ENCODE results near the gene STK10. TPM values are rescaled to one million over a fixed set of nuclear protein-coding genes. Genes with fewer than 3 reads are reported as not detected.
A peak's percentile ranks its signal among the peaks of the same experiment; 100 is the strongest.
"Not testable (repeated sequence)": the region's sequence is repeated elsewhere in the genome, so short reads cannot be mapped to it uniquely, and the experiment has no call there.

STK10 gene
- total RNA-seq, 1 donor from 2014 or later: 105 TPM

DNA sequence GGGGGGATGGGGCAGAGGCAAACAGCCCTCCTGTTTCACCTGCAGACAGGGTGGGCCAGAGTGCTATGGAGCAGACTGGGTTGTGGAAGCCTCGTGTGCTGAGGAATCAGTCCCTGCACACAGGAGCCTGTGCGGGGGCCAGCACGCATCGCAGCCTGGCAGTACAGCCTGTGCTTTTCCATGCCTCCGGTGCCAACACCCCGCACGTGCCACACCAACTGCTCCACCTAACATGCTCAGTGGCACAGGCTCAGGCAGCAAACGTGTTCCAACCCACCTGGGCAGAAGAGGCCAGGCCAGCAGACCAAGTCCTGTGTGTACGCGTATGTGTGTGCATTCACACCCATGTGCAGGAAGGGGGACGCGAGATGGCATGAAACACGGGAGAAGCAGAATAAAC, 144.2 kb downstream of the STK10 start:
- Mint-ChIP-seq H3K9me3 (no peaks in the 10 kb centered on the region), H3K27ac (no peak overlapping the region), H3K4me1 (ENCODE audit: low read depth) (no peaks in the 10 kb centered on the region), H3K4me3 (ENCODE audit: low read depth) (no peak overlapping the region), H3K36me3 (ENCODE audit: low read depth) (peaks cover 40% of the 10 kb centered on the region), H3K27me3 (ENCODE audit: low read depth) (no peaks in the 10 kb centered on the region)
- intact Hi-C loops (cut with micrococcal nuclease): loop anchor here (5.0 to 10.0 kb wide), 2 partner anchors 37 to 629 kb away; partner anchors contain the start of genes FBXW11 and FGF18
- DNase-seq (ENCODE audit: low spot score): no peak

DNA sequence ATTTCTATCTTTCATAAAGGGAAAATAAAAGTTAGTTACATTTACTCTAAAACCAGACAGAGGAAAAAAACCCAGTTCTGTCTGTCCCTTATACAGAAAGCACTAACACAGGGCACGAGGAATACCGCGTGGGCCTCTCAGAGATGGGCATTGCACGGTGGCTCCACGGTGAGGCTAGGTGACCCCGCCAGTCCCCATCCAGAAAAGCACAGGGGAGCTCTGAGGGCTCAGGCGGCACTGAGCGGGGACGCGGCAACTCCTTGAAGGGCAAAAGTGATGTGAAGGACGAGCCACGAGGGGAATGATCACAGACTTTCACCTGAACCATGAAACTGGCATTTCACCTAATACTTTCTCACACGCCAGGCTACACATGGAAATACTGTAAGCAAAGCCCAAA, 145.8 kb downstream of the STK10 start:
- DNase-seq (ENCODE audit: low spot score): no peak
- H3K4me1 Mint-ChIP-seq (ENCODE audit: low read depth): no peaks in the 10 kb centered on the region
- H3K9me3 Mint-ChIP-seq: no peaks in the 10 kb centered on the region
- H3K27ac Mint-ChIP-seq: no peak overlapping the region
- H3K36me3 Mint-ChIP-seq (ENCODE audit: low read depth): peaks cover 29% of the 10 kb centered on the region
- H3K27me3 Mint-ChIP-seq (ENCODE audit: low read depth): no peaks in the 10 kb centered on the region
- intact Hi-C loops (cut with micrococcal nuclease): loop anchor here (5.0 to 10.0 kb wide), 2 partner anchors 35 to 627 kb away; partner anchors contain the start of genes FBXW11 and FGF18
- H3K4me3 Mint-ChIP-seq (ENCODE audit: low read depth): no peak overlapping the region

DNA sequence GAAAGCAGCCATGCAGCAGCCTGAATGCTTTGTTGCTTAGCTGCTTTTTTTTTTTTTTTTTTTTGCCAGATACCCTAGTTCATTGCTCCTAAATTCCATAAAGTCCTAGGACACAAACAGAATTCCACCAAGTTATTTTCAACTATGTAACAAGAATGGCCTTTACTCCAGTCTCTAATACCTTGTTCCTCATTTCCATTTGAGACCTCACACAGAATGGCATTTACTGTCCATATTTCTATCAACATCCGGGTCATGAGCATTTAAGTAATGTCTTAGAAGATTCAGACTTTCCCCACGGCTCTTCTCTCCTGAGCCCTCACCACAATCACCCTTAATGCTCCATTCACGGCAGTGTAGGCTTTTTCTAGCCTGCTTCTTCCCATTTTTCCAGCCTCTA, 149.9 kb downstream of the STK10 start:
- H3K36me3 Mint-ChIP-seq (ENCODE audit: low read depth): peaks cover 7% of the 10 kb centered on the region
- no peak for DNase-seq (ENCODE audit: low spot score)
- no peaks in the 10 kb centered on the region for H3K9me3 Mint-ChIP-seq
- H3K4me1 Mint-ChIP-seq (ENCODE audit: low read depth): peaks cover 10% of the 10 kb centered on the region
- intact Hi-C loops (cut with micrococcal nuclease): no loop called here
- H3K27me3 Mint-ChIP-seq (ENCODE audit: low read depth): no peaks in the 10 kb centered on the region
- no peak overlapping the region for H3K27ac Mint-ChIP-seq
- H3K4me3 Mint-ChIP-seq (ENCODE audit: low read depth): no peak overlapping the region

DNA sequence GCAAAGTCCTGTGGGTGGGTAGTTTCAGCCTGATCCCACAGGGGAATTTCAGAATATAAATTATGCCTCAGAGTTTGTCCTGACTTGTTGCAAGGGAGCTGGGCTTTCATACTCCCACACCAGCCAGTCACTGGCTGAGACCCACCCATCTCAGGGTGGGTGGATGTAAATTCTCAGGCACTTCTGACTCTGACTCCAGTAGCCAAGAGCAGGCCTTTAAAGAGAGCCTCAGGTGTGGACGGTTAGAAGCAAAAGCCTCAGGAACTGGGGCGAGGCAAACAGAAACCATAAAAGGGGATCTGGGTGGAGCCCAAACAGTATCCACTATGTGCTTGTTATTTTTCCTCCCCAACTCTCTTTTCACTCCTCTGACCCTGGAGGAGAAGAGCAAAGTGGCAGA, 153.0 kb downstream of the STK10 start:
- H3K4me1 Mint-ChIP-seq (ENCODE audit: low read depth): peaks cover 10% of the 10 kb centered on the region
- no peak overlapping the region for H3K4me3 Mint-ChIP-seq (ENCODE audit: low read depth)
- DNase-seq (ENCODE audit: low spot score): no peak
- no peaks in the 10 kb centered on the region for H3K27me3 Mint-ChIP-seq (ENCODE audit: low read depth)
- H3K36me3 Mint-ChIP-seq (ENCODE audit: low read depth): no peaks in the 10 kb centered on the region
- intact Hi-C loops (cut with micrococcal nuclease): no loop called here
- H3K27ac Mint-ChIP-seq: no peak overlapping the region
- H3K9me3 Mint-ChIP-seq: peaks cover 18% of the 10 kb centered on the region

DNA sequence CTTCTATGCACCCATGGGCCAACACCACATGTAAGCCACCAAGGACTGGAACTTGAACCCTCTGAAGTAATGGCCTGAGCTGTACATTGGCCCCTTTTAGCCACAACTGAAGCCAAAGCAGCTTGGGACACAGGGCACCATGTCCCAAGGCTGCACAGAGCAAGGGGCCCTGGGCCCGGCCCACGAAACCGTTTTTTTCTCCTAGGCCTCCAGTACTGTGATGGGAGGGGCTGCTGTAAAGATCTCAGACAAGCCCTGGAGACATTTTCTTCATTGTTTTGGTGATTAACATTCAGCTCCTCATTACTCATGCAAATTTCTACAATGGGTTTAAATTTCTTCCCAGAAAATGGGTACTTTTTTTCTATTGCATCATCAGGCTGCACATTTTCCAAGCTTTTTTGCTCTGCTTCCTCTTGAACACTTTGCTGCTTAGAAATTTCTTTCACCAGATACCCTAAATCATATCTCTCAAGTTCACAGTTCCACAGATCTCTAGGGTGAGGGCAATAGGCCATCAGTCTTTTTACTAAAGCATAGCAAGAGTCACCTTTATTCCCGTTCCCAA, 156.0 kb downstream of the STK10 start:
- H3K4me1 Mint-ChIP-seq (ENCODE audit: low read depth): peaks cover 10% of the 10 kb centered on the region
- H3K27ac Mint-ChIP-seq: no peak overlapping the region
- intact Hi-C loops (cut with micrococcal nuclease): no loop called here
- peaks cover 8% of the 10 kb centered on the region for H3K27me3 Mint-ChIP-seq (ENCODE audit: low read depth)
- no peak for DNase-seq (ENCODE audit: low spot score)
- no peak overlapping the region for H3K4me3 Mint-ChIP-seq (ENCODE audit: low read depth)
- peaks cover 18% of the 10 kb centered on the region for H3K9me3 Mint-ChIP-seq
- H3K36me3 Mint-ChIP-seq (ENCODE audit: low read depth): no peaks in the 10 kb centered on the region

DNA sequence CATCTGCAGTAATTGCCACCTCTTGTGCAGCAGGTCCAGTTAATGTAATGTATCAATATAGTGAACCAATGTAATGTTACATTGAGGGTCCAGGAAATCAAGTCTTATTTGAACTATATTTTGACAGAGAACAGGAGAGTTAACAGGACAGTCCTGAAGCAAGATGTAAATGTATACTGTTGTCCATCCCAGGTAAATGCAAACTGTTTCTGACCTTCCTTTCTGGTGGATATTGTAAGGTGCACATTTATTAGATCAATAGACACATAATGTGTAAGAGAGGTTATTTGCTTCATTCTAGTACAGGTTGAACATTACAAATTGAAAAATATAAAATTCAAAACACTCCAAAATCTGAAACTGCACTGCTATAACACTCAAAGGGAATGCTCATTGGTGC, 158.1 kb downstream of the STK10 start:
- Mint-ChIP-seq H3K27ac (no peak overlapping the region), H3K27me3 (ENCODE audit: low read depth) (peaks cover 8% of the 10 kb centered on the region), H3K9me3 (peaks cover 18% of the 10 kb centered on the region), H3K4me1 (ENCODE audit: low read depth) (peaks cover 5% of the 10 kb centered on the region), H3K36me3 (ENCODE audit: low read depth) (no peaks in the 10 kb centered on the region), H3K4me3 (ENCODE audit: low read depth) (no peak overlapping the region)
- no peak for DNase-seq (ENCODE audit: low spot score)
- intact Hi-C loops (cut with micrococcal nuclease): no loop called here

DNA sequence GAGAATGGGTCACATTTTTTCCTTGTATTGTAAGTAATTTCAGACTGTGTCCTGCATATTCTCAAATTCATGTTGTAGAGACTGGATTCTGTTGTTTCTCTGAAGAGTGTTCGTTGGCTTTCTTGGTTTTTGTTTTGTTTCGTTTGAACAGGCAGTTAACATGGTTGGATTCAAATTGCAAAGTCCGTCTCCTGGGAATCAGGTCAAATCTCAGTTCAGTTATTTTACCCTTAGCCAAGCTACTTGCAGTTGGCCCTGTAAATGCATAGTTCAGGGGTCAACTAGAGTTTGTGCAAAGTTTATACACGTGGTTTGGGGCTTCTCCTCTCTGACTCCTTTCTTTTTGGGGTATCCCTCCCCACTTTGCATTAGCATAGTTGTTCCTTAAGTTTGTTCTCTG, 159.9 kb downstream of the STK10 start:
- intact Hi-C loops (cut with micrococcal nuclease): no loop called here
- Mint-ChIP-seq H3K9me3 (peaks cover 18% of the 10 kb centered on the region), H3K36me3 (ENCODE audit: low read depth) (no peaks in the 10 kb centered on the region), H3K27me3 (ENCODE audit: low read depth) (peaks cover 8% of the 10 kb centered on the region), H3K4me1 (ENCODE audit: low read depth) (no peaks in the 10 kb centered on the region), H3K4me3 (ENCODE audit: low read depth) (no peak overlapping the region), H3K27ac (no peak overlapping the region)
- no peak for DNase-seq (ENCODE audit: low spot score)

DNA sequence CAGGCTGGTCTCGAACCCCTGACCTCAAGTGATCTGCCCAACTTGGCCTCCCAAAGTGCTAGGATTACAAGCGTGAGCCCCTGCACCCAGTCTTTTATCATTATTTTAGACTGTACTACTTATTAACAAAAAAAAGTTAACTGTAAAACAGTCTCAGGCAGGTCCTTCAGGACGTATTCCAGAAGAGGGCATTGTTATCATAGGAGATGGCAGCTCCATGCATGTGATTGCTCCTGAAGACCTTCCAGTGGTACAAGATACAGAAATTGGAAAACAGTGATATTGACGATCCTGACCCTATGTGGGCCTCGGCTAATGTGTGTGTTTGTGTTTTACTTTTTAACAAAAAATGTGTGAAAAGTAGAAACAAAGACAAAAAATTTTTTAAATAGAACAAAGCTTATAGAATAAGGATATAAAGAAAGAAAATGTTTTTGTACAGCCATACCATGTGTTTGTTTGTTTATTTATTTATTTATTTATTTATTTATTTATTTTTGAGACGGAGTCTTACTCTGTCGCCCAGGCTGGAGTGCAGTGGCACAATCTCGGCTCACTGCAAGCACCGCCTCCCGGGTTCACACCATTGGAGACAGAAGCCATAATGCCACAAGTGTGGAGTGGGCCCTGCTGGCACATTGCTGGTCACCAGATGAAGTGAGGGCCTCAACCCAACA, 167.8 kb downstream of the STK10 start:
- H3K9me3 Mint-ChIP-seq; intact Hi-C loops (cut with micrococcal nuclease); H3K27me3 Mint-ChIP-seq (ENCODE audit: low read depth); H3K27ac Mint-ChIP-seq; H3K4me1 Mint-ChIP-seq (ENCODE audit: low read depth); DNase-seq (ENCODE audit: low spot score); H3K36me3 Mint-ChIP-seq (ENCODE audit: low read depth); H3K4me3 Mint-ChIP-seq (ENCODE audit: low read depth): not testable (repeated sequence)

DNA sequence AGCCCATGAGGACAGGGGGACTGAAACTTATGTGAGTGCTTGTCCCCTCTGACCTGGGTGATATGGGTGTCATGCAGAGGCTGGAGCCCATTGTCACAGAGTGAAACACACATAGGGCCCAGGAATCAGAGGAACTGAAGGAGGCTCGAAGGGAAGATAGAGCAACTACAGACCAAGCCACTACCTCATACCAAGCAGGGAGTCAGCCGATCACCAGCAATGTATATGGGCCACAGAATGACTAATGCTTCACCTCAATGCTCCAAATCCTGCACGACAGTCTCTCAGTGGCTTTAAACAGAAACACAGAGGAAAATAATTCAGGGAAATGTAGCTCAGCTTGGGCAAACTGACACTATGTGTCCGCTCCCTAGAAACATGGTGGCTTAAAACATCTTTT, 172.7 kb downstream of the STK10 start:
- intact Hi-C loops (cut with micrococcal nuclease): no loop called here
- no peak for DNase-seq (ENCODE audit: low spot score)
- Mint-ChIP-seq H3K4me1 (ENCODE audit: low read depth) (peaks cover 5% of the 10 kb centered on the region), H3K36me3 (ENCODE audit: low read depth) (no peaks in the 10 kb centered on the region), H3K27ac (no peak overlapping the region), H3K27me3 (ENCODE audit: low read depth) (peaks cover 1% of the 10 kb centered on the region), H3K4me3 (ENCODE audit: low read depth) (no peak overlapping the region), H3K9me3 (no peaks in the 10 kb centered on the region)

DNA sequence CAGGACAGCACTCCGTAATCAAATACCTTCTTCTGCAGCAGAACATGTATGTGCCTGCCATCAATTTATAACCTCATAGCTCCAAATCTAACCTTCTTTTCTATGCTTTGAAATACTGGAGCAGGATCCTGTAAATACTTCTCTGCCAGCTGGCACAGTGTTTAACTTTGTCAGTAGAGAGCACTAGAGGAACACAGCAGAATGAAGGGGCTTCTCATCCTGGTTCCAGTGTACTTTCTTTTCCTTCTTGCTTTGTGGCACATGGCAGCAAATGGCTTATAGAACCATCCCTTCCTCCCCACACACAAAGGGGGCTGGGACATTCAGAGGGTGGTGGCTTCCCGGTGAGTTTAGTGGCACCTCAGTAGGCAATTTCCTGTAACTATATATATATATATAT, 177.7 kb downstream of the STK10 start:
- no peaks in the 10 kb centered on the region for H3K9me3 Mint-ChIP-seq
- H3K27me3 Mint-ChIP-seq (ENCODE audit: low read depth): no peaks in the 10 kb centered on the region
- H3K36me3 Mint-ChIP-seq (ENCODE audit: low read depth): peaks cover 3% of the 10 kb centered on the region
- H3K4me1 Mint-ChIP-seq (ENCODE audit: low read depth): peaks cover 28% of the 10 kb centered on the region
- H3K4me3 Mint-ChIP-seq (ENCODE audit: low read depth): no peak overlapping the region
- DNase-seq (ENCODE audit: low spot score): no peak
- no peak overlapping the region for H3K27ac Mint-ChIP-seq
- intact Hi-C loops (cut with micrococcal nuclease): no loop called here

DNA sequence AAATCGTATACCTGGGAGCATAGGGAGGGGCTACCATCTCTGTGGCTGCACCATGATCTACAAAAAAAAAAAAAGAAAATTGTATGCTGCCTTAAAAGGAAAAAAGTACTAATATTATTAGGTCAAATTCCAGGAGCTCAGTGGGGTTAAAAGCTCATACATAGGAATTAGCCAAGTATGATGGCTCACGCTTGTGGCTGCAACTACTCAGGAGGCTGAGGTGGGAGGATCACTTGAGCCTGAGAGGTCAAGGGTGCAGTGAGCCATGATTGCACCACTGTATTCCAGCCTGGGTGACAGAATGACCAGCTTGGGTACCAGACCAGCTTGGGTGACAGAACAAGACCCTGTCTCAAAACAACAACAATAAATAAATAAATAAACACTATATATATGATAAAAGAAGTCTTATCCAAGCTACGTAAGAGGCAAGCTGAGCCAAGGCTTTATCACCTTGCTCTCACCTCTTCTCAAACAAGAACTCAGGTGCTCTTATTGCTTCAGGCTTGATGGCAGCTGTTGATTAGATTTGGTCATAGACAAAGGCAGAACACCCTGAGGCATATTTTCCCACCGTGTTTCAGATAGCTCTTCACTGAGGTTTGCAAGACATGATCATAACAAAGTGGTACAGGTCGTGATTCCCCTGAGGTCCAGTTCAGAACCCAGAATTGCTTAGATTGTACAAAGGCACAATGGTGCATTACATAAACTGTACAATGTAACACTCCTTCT, 178.3 kb downstream of the STK10 start:
- Mint-ChIP-seq H3K9me3 (no peaks in the 10 kb centered on the region), H3K27me3 (ENCODE audit: low read depth) (no peaks in the 10 kb centered on the region), H3K4me3 (ENCODE audit: low read depth) (no peak overlapping the region), H3K36me3 (ENCODE audit: low read depth) (peaks cover 5% of the 10 kb centered on the region), H3K4me1 (ENCODE audit: low read depth) (peaks cover 32% of the 10 kb centered on the region), H3K27ac (no peak overlapping the region)
- no peak for DNase-seq (ENCODE audit: low spot score)
- intact Hi-C loops (cut with micrococcal nuclease): loop anchor here (5.0 kb wide), 2 partner anchors 33 to 1048 kb away; partner anchors contain the start of gene CREBRF

DNA sequence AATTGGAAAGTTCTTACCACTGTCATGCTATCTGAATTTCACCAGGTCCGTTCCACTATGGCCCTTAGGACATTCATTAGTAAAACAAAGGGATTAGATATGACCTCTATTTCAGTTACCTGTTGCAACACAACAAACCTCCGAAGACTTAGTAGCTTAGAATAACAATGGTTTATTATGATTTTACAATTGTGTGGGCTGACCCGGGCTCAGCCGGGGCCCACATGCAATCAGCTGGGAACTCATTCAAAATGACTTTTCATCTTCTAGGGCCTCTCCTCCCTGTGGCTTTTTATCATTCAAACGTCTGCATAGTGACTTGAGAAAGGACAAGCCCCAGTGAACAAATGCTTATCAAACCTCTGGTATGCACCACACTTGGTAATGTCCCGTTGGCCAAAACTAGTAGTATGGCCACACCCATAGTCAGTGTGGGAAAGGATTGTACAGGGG, 179.3 kb downstream of the STK10 start:
- intact Hi-C loops (cut with micrococcal nuclease): loop anchor here (5.0 kb wide), 2 partner anchors 34 to 1049 kb away; partner anchors contain the start of gene CREBRF
- Mint-ChIP-seq H3K4me1 (ENCODE audit: low read depth) (peaks cover 36% of the 10 kb centered on the region), H3K9me3 (no peaks in the 10 kb centered on the region), H3K36me3 (ENCODE audit: low read depth) (peaks cover 6% of the 10 kb centered on the region), H3K27ac (no peak overlapping the region), H3K27me3 (ENCODE audit: low read depth) (no peaks in the 10 kb centered on the region), H3K4me3 (ENCODE audit: low read depth) (no peak overlapping the region)
- DNase-seq (ENCODE audit: low spot score): no peak

DNA sequence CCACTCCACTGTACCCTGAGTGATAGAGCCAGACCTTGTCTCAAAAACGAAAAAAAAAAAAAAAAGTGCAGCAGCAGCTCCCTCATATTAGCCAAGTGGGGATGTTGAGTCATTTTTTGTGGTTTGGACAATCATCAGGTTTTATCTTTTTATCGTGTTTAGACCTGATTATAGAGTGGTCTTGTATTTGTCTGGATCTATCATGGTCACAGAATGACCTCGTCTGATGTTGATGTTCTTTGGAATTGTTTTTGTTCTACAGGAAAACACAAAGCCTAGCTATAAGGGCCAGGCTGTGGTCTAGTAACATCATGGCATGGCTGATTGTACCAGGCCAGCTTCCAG, 179.9 kb downstream of the STK10 start:
- peak overlapping the region; percentile 73 for H3K27ac Mint-ChIP-seq
- intact Hi-C loops (cut with micrococcal nuclease): loop anchor here (5.0 kb wide), 2 partner anchors 34 to 1049 kb away; partner anchors contain the start of gene CREBRF

More for the DNA sequence above, 179.9 kb downstream of the STK10 start:
- Mint-ChIP-seq H3K4me1 (ENCODE audit: low read depth) (peaks cover 42% of the 10 kb centered on the region), H3K9me3 (no peaks in the 10 kb centered on the region), H3K4me3 (ENCODE audit: low read depth) (peak overlapping the region; percentile 94), H3K27me3 (ENCODE audit: low read depth) (no peaks in the 10 kb centered on the region), H3K36me3 (ENCODE audit: low read depth) (peaks cover 6% of the 10 kb centered on the region)
- DNase-seq (ENCODE audit: low spot score): no peak
